ENCODE results near the gene MGST3.
"Not testable (repeated sequence)": the region's sequence is repeated elsewhere in the genome, so short reads cannot be mapped to it uniquely, and the experiment has no call there.

MGST3 gene

DNA sequence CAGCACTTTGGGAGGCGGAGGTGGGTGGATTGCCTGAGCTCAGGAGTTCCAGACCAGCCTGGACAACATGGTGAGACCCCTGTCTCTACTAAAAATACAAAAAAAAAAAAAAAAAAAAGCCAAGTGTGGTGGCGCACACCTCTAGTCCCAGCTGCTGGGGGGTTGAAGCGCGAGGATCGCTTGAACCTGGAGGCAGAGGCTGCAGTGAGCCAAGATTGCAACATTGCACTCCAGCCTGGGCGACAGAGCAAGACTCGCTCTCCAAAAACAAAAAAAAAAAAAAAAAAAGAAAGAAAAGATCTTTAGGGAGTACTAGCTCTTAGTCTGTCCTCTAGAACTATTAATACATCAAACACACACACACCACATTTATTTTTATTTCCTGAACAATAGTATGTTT, 70.9 kb downstream of the MGST3 start:
- not testable (repeated sequence) for DNase-seq

DNA sequence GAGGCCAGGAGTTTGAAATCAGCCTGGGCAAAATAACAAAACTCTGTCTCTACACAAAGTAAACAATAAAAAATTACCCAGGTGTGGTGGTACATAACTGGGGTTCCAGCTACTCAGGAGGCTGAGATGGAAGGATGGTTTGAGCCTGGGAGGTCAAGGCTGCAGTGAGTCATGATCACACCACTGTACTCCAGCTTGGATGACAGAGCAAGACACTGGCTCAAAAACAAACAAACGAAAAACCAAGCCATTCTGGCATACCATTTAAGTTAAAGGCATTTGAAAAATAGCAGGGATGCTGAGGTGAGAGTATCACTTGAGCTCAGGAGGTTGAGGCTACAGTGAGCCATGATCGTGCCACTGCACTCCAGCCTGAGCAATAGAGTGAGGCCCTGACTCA, 72.6 kb downstream of the MGST3 start:
- DNase-seq, result no peak
